ENCODE measurements around the gene DNAH6.

DNAH6 gene

GRCh38 chr2:84701880-84702279 is 185.6 kb downstream of the DNAH6 start:
- DNase-seq = no peak

GRCh38 chr2:84702941-84703340 is 186.6 kb downstream of the DNAH6 start:
- no peak for DNase-seq

GRCh38 chr2:84703831-84704230 is 187.5 kb downstream of the DNAH6 start:
- DNase-seq = no peak

- DNase-seq = no peak
Measured at GRCh38 chr2:84704505-84705244, 188.4 kb downstream of the DNAH6 start.

GRCh38 chr2:84705858-84706257 is 189.6 kb downstream of the DNAH6 start:
- DNase-seq = no peak

DNA sequence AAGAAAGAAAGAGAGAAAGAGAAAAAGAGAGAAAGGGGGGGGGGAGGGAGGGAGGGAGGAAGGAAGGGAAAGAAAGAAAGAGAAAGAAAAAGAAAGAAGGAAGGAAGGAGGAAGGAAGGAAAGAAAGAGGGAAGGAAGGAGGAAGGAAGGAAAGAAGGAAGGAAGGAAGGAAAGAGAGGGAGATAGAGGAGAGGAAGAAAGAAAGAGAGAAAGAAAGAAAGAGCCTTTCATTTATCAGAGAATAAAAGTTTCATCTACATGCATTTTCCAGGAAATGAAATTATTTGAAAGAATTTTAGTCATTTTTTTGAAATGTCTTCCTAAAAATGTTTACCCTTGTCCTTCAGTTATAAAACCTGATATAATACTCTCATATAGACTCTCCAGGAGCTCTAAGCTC is 192.1 kb downstream of the DNAH6 start:
- no peak for DNase-seq

DNA sequence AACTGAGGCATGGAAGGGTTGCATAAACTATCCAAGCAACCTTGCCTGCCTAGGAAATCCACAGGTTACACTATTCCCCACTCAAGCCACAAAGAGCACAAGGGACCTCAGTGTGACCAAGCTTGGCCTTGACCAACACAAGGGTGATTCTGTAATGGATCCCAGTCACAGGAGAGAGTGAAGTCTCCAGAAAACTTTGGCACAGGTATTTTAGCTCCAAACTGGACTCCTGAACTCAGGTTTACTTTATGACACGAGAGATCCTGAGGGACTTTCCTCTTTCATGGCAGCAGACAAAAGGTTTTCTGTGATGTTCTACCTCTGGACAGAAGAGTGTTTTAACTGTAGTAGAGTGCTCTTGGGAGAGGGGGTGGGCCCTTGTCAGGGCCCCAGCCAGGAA is 195.4 kb downstream of the DNAH6 start:
- no peak for DNase-seq

DNA sequence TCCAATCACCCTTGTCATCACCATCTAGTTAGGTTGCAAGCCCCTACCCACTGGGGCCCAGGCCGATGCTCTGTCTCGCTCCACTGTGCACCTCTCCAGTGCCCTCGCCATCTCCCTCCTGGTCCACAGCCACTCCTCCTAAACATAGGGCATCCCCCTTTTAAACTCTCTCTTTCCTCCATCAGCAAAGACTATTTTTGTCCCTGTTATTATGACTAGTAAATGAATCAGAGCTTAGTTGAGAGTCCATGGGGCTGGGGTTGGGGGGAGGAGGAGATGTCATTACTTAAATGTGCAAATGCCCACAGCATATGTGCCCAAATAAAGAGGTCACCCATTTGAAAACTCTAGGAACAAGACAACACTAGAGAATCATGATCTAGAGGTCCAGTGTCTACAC is 197.1 kb downstream of the DNAH6 start:
- no peak for DNase-seq

GRCh38 chr2:84716564-84716963 is 200.3 kb downstream of the DNAH6 start:
- no peak for DNase-seq

DNA sequence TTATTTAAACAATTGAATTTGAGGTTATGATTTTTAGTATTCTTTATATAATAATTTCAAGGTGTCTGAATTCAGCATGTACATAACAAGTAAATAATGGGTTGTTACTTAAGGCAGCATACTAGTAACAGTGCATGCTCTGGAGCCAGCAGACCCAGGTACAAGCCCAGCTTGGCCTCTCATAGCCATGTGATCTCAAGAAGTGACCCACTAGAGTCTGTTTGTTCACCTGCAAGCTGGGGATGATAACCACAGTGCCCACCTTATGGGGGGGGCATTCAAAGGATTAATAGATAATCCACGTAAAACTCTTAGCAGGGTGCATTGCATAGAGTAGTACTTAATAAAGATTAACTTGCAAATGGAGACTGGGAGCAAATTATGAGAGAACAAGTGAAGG is 201.0 kb downstream of the DNAH6 start:
- DNase-seq = no peak

- no peak for DNase-seq
Measured at GRCh38 chr2:84719434-84719833, 203.1 kb downstream of the DNAH6 start.

GRCh38 chr2:84723831-84724230 is 207.5 kb downstream of the DNAH6 start:
- DNase-seq = no peak

GRCh38 chr2:84725717-84726116 is 209.4 kb downstream of the DNAH6 start:
- no peak for DNase-seq

DNA sequence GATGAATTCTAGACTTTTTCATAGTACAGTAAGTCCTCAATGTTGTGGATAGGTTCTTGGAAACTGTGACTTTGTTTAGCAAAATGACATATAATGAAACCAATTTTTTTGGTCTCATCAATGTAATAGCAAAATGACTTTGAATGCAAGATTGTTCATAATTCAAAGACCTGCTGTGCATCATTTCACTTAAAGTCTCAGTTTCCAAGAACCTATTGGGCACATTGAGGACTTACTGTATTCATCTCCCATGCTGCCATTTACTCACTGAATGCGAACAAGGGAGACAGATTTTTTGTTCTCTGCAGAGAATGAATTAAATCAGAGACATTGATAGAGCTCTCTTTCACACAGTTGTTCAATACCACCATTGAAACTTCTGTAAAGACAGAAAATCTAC is 211.0 kb downstream of the DNAH6 start:
- DNase-seq = no peak

DNA sequence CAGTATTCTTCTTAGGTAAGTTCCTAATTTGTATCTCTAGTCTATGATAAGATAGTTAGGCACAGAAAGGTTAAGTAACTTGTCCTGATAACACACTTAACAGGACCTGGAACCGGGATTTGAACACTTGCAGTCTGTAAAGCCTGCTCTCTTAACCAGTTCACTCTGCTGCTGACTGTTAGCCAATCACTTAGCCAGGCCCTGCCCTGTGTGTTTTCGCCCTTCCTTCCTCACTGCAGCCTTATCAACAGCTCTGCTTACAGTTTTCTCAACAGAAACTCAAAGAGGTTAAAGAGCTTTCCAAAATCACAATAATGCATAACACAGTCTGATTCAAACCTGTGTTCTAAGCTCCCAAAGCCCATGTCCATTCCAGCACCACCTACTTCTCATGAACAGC is 212.9 kb downstream of the DNAH6 start:
- DNase-seq = no peak

DNA sequence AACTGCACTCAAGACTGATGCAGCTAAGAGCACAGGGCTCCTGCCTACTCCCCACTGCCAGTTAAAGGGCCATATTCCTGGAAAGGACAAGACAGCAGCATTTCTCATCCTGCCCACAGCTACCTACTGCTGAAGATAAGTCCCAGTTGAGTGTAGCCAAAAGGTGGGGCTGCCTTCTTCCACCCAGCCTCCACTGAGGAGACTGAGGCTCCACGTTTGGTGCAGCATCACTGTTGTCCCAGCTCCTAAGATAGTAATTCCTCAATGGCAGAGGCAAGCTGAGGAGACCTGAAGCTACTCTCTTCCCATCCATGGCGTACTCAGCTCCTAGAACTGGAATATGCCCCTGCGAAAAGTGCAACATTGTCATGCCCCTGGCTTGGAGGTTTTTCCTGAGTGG is 214.9 kb downstream of the DNAH6 start:
- no peak for DNase-seq

DNA sequence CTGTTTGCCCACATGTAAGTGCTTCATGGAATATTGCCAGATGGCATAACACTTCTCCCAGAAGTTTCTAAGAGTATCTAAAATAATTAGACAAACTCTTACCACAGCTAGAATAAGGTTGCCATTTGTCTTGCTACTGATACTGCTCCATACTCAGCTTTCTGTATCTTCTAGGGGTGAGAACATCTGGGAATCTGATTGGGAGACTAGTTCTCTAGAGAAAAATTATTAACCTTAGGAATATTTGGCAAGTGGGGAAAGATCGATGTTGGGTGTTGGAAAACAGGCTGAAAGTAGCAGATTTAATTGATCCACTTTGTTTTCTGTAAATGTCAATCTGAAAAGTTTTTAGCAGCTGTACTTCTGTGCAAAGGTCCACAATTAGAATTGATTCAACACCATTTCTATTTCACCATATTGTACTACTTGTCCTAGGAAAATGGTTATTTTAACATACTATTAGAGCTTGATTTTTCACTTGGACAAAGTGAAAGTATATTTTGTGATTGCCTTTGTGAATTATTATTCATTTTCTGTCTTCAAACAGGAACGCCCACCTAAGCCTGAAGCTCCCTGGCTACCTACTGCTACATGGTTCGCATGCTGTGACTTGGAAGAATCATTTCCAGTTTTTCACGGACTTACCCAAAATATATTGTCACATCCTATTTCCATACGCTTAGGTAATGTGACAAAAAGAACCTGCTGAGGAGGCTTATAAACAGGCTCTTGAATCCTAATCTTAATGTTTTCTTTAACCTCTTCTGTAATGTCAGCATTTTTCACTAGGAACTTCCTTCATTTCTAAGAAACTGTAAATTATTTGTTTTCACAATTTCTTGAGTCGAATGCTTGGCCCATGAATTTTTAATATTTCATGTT is 216.8 kb downstream of the DNAH6 start:
- DNase-seq = no peak

GRCh38 chr2:84735389-84735788 is 219.1 kb downstream of the DNAH6 start:
- DNase-seq = no peak

GRCh38 chr2:84741182-84741822 is 225.0 kb downstream of the DNAH6 start:
- peak; percentile 25 for DNase-seq

DNA sequence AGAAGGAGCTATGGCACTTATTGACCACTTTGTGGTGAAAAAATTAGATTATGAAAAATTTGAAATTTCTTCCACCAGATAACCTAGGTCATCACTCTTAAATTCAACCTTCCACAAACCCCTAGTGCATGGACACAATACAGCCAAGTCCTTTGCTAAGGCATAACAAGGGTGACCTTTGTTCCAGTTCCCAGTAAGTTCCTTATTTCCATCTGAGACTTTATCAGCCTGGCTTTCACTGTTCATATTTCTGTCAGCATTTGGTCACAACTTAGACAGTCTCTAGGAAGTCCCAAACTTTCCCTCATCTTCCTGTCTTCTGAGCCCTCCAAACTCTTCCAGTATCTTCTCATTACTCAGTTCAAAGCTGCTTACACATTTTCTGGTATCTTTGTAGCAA is 232.0 kb downstream of the DNAH6 start:
- no peak for DNase-seq

GRCh38 chr2:84749442-84749841 is 233.1 kb downstream of the DNAH6 start:
- DNase-seq = no peak

DNA sequence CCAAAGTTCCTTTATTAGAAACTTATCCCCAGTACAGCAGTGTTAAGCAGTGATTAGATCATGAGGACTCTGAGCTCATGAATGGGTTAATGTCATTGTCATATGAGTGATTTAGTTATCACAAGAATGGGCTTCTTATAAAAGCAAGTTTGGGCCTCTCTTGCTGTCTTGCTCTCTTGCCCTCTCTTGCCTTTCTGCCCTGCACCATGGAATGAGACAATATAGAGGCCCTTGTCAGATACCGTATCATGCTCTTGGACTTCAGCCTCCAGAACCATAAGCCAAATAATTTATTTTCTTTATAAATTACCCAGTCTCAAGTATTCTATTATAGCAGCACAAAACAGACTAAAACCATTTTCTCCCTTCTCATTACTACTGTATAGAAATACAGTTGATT is 238.8 kb downstream of the DNAH6 start:
- no peak for DNase-seq

DNA sequence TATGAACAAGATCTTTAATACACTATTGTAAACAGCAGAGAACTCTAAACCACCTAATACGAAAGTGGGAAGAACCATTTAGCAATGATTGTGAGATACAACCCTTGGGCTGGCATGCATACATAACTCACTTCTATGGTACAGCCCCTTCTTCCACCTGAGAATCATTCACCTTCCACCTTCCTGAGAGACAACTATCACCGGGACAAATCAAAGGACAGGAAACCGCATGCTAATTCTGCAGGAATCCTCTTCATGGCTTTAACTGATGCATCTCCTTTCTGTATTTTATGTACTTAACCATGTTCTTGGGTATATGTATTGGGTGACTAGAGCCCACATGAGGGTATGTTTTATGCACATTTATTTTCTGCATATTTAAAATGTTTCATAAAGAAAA is 241.3 kb downstream of the DNAH6 start:
- DNase-seq = no peak

GRCh38 chr2:84766791-84767190 is 250.5 kb downstream of the DNAH6 start:
- no peak for DNase-seq

All from activated CD4-positive, alpha-beta T cell treated with anti-CD3 and anti-CD28 coated beads, Interleukin-2, amount 50 U/mL, for 1 hour (primary cell).